ENCODE results near the gene SPTBN1.

DNA sequence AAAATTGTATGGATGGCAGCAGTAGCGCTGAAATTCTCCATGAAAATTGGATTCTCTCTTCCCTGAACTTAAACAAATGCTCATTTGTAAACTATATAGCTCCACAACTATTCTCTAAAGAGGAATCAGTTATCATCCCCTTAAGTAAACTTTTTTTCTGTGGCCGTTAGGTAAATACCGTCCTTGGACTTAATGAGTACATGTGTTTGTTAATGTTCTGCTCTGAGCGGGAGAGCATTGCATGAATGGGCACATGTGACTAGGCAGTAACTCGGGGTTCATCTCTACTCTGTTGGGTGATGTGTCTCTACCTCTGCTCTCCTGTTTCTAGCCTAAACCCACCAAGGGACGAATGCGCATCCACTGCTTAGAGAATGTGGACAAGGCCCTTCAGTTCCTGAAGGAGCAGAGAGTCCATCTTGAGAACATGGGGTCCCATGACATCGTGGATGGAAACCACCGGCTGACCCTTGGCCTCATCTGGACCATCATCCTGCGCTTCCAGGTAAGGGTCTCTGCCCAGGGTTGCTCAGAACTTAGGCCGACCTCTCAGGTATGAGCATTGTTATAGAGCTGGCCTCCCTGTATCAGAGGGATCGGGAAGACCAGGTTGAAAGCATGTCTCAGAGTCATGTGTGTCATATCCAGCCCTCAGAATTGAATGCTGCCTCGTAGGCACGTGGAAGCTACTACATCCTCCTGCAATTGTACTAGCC is 155.9 kb downstream of the SPTBN1 start:
- TF ChIP-seq GATA2 (IDR thresholded peaks at IDR 0.05; ENCODE audit: low read depth, low read length) (no peak), GATA3 (IDR thresholded peaks at IDR 0.05; ENCODE audit: low read depth, low read length) (no peak)

Measured in SH-SY5Y (cell line).